Tibial artery (tissue), 4 donors: ENCODE results near the gene EPC1.
"Not testable (repeated sequence)": the region's sequence is repeated elsewhere in the genome, so short reads cannot be mapped to it uniquely, and the experiment has no call there.

Source experiments
- DNase-seq, 2 donors: peaks; one replicate each; pipeline ENCODE4 v3.0.0-alpha.2; 2019
- H3K27ac ChIP-seq, 2 donors: fragments of 200-600 bp; sonication (generic) in 1 of 2; 1 replicate in 1 of 2; 2 replicates in 1 of 2; pipeline ENCODE4 v1.5.1; 2018 to 2019; ENCODE audit warnings: mild to moderate bottlenecking in 1 of 2
- H3K27me3 ChIP-seq, 2 donors: fragments of 200-600 bp; sonication (generic) in 1 of 2; one replicate each; pipeline versions ENCODE4 v1.5.1 to v1.6.0; 2016 to 2019
- H3K36me3 ChIP-seq, 3 donors: fragments of 200-600 bp; sonication (generic) in 2 of 3; one replicate each; pipeline ENCODE4 v1.5.1; 2016 to 2019; ENCODE audit warnings: mild to moderate bottlenecking in 2 of 3
- H3K4me1 ChIP-seq, 4 donors: fragments of 200-600 bp; sonication (generic) in 2 of 4; 1 replicate in 3 of 4; 2 replicates in 1 of 4; pipeline ENCODE4 v1.5.1; 2016 to 2019
- H3K4me3 ChIP-seq, 2 donors: fragments of 200-600 bp; sonication (generic) in 1 of 2; 1 replicate in 1 of 2; 2 replicates in 1 of 2; pipeline ENCODE4 v1.5.1; 2018 to 2019; ENCODE audit warnings: mild to moderate bottlenecking in 2 of 2
- H3K9me3 ChIP-seq, 3 donors: fragments of 200-600 bp; sonication (generic) in 1 of 3; one replicate each; pipeline ENCODE4 v1.5.1; 2016 to 2019
- CTCF ChIP-seq, 2 experiments: fragments of 200-600 bp in 1 of 2; fragments of 450-650 bp in 1 of 2; IDR thresholded peaks; one replicate each; pipeline ENCODE4 v1.5.1; 2017 to 2019; ENCODE audit warnings: antibody characterized with exemption in 2 of 2, mild to moderate bottlenecking in 1 of 2, moderate library complexity in 1 of 2
- intact Hi-C: fragments of 100-400 bp; cut with DNase I; formaldehyde crosslinking; loops from one replicate; pipeline ENCODE4 v1.15.0; 2023; ENCODE audit warnings: low total_unique reads

Gene EPC1

GRCh38 chr10:32360241-32360640 is 13.3 kb upstream of the EPC1 start:
- TF ChIP-seq CTCF (IDR thresholded peaks at IDR 0.05) = no peak
- Histone ChIP-seq H3K9me3 (no peaks in the 10 kb centered on the region), H3K27ac (no peak overlapping the region), H3K4me1 (peaks cover 0 to 32% (median 9%) of the 10 kb centered on the region in 4 donors), H3K36me3 (no peaks in the 10 kb centered on the region), H3K27me3 (no peaks in the 10 kb centered on the region), H3K4me3 (no peak overlapping the region)
- no peak for DNase-seq
- intact Hi-C loops = loop anchor here (10.0 kb wide), 1 partner anchor 165 kb away; no protein-coding TSS in a partner anchor

- no peaks in the 10 kb centered on the region for H3K27me3 ChIP-seq
- H3K4me3 ChIP-seq = no peak overlapping the region
- no peak overlapping the region for H3K27ac ChIP-seq
- H3K36me3 ChIP-seq = no peaks in the 10 kb centered on the region
- no peak for DNase-seq
- peaks cover 0 to 33% (median 6%) of the 10 kb centered on the region in 4 donors for H3K4me1 ChIP-seq
- TF ChIP-seq CTCF (IDR thresholded peaks at IDR 0.05) = no peak
- H3K9me3 ChIP-seq = no peaks in the 10 kb centered on the region
- intact Hi-C loops = no loop called here
Measured at GRCh38 chr10:32357056-32357735, 10.2 kb upstream of the EPC1 start.

GRCh38 chr10:32354690-32355089 is 7.7 kb upstream of the EPC1 start:
- H3K9me3 ChIP-seq, H3K27ac ChIP-seq, H3K4me3 ChIP-seq, DNase-seq, H3K27me3 ChIP-seq, H3K36me3 ChIP-seq, intact Hi-C loops: not testable (repeated sequence)
- peaks cover 0 to 35% (median 0%) of the 10 kb centered on the region in 4 donors for H3K4me1 ChIP-seq

GRCh38 chr10:32350811-32351350 is 3.9 kb upstream of the EPC1 start:
- H3K4me3 ChIP-seq = no peak overlapping the region
- DNase-seq = no peak
- H3K27ac ChIP-seq = no peak overlapping the region
- no peaks in the 10 kb centered on the region for H3K27me3 ChIP-seq
- no peaks in the 10 kb centered on the region for H3K36me3 ChIP-seq
- no peaks in the 10 kb centered on the region for H3K9me3 ChIP-seq
- TF ChIP-seq CTCF (IDR thresholded peaks at IDR 0.05) = no peak
- peaks cover 0 to 57% (median 16%) of the 10 kb centered on the region in 4 donors for H3K4me1 ChIP-seq
- intact Hi-C loops = no loop called here

- intact Hi-C loops = loop anchor here (5.0 to 10.0 kb wide), 2 partner anchors 93 to 295 kb away; partner anchors contain the start of gene KIF5B
- H3K36me3 ChIP-seq = no peaks in the 10 kb centered on the region
- H3K27me3 ChIP-seq = no peaks in the 10 kb centered on the region
- TF ChIP-seq CTCF (IDR thresholded peaks at IDR 0.05) = no peak
- no peak overlapping the region for H3K27ac ChIP-seq
- H3K4me3 ChIP-seq = no peak overlapping the region
- peaks cover 0 to 59% (median 16%) of the 10 kb centered on the region in 4 donors for H3K4me1 ChIP-seq
- H3K9me3 ChIP-seq = no peaks in the 10 kb centered on the region
- no peak for DNase-seq
Measured at GRCh38 chr10:32349968-32350738, 3.2 kb upstream of the EPC1 start.

GRCh38 chr10:32349199-32349585 is 2.2 kb upstream of the EPC1 start:
- intact Hi-C loops = loop anchor here (5.0 to 10.0 kb wide), 2 partner anchors 92 to 294 kb away; partner anchors contain the start of gene KIF5B
- H3K36me3 ChIP-seq = no peaks in the 10 kb centered on the region
- no peaks in the 10 kb centered on the region for H3K27me3 ChIP-seq
- no peak overlapping the region for H3K27ac ChIP-seq
- DNase-seq = no peak
- no peak for TF ChIP-seq CTCF (IDR thresholded peaks at IDR 0.05)
- H3K9me3 ChIP-seq = no peaks in the 10 kb centered on the region
- peaks cover 0 to 68% (median 19%) of the 10 kb centered on the region in 4 donors for H3K4me1 ChIP-seq
- no peak overlapping the region for H3K4me3 ChIP-seq
